Glomerular endothelial cell (primary cell): ENCODE results near the gene BRME1. TPM values are rescaled to one million over a fixed set of nuclear protein-coding genes. Genes with fewer than 3 reads are reported as not detected.
"Not testable (repeated sequence)": the region's sequence is repeated elsewhere in the genome, so short reads cannot be mapped to it uniquely, and the experiment has no call there.

Experiments
- DNase-seq: peaks from one replicate; pipeline ENCODE4 v3.0.0-alpha.2; 2011; ENCODE audit warnings: low read depth, low spot score; ENCODE audit errors: extremely low read depth
- total RNA-seq: library from RNA; depleted of rRNA; stranded (reverse); fragments of >200 nt; gene quantifications from 2 replicates; pipeline ENCODE4 v1.2.3, GENCODE V29; 2015

The BRME1 gene
- total RNA-seq, 1 donor from 2014 or later: 1.4 TPM

DNA sequence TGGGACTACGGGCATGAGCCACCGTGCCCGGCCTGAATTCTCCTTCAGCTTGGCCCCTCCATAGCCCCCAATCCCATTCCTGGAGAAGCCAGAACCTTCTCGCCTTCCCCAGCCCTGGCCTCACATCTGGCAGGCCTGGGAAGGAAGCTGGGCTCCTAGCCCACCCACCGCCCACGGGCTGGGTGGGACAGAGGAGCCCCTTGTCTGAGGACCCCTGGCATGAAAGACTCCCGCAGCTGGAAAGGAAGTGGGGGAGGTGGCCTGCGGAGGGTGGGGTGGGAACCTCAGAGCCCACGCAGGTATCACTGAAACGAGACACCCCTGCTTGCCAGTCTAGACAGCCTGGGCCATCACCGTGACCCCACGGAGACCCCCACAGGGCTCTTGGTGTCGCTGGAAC lies 36.6 kb downstream of the BRME1 start:
- DNase-seq: no peak

DNA sequence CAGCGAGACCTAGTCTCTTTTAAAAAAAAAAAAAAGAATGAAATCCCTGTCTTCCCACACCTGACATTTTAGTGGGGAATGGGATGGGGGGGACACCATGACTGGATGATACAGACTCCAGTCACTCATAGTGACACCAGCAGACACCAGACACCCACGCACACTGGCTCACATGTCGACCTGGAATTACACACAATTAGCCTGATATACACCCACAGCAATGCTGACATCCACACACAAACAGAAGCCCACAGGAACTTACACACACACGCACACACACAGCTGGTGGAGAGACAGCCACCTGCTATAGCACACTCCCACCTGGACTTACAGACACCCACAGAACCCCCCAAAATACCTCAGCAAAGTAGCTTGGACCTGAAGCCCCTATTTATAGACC lies 37.3 kb downstream of the BRME1 start:
- DNase-seq: no peak

GRCh38 chr19:13866463-13867046 lies 39.4 kb downstream of the BRME1 start:
- no peak for DNase-seq

- no peak for DNase-seq
These were observed 40.1 kb downstream of the BRME1 start for GRCh38 chr19:13865571-13866462.

- DNase-seq: no peak
These were observed 41.0 kb downstream of the BRME1 start for GRCh38 chr19:13864667-13865570.

DNA sequence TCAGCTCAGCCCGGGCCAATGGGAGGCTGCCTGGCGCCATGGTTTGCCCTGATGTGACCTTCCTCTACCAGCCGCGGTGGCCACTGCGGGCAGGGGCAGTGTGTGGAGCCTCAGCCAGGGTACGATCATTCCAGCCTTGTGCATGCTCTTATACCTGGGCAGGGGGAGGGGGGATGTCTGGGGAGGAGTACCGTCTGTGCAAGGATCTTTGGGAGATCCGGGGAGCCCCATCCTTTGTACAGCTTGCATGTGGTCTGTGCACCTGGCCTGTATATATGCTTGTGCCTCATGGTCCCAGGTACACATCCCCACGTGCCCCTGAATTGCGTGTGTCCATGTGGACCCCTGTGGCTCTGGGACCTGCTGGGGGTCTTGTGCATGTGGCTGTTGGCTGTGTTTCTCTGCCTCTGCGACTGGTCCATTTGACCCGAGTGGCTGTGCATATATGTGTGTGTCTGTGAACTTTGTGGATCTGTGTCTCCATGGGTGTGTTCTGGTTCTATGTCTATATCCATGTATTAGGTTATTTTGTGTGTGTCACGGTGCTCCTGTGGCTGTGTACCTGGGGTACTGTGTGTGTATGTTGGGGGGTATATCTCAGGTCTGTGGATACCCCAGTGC lies 41.8 kb downstream of the BRME1 start:
- DNase-seq: no peak

- DNase-seq: no peak
These were observed 44.0 kb downstream of the BRME1 start for GRCh38 chr19:13861714-13862531.

- no peak for DNase-seq
These were observed 44.6 kb downstream of the BRME1 start for GRCh38 chr19:13861392-13861713.

DNA sequence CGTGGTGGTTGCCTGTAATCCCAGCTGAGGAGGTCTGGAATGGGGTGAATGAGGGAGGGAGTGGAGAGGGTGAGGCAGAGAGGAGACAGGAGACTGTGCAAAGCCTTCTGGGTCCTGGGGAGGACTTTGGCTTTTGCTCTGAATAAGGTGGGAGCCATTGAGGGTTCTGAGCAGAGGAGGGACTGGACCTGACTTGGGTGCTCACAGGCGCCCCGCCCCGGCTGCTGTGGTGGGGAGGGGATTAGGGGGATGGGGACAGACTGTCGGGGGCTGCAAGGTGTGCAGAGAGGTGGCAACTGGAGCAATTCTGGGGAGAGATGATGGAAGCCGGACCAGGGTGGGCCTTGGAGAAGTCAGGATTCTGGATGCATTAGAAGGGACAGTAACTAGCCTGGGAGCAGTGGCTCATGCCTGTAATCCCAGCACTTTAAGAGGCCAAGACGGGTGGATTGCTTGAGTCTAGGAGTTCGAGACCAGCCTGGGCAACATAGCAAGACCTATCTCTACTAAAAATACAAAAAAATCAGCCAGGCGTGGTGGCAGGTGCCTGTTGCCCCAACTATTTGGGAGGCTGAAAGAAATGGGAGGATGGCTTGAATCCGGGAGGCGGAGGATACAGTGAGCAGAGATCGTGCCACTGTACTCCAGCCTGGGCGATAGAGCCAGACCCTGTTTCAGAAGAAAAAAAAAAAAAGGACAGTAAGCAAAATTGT lies 45.1 kb downstream of the BRME1 start:
- DNase-seq: no peak

DNA sequence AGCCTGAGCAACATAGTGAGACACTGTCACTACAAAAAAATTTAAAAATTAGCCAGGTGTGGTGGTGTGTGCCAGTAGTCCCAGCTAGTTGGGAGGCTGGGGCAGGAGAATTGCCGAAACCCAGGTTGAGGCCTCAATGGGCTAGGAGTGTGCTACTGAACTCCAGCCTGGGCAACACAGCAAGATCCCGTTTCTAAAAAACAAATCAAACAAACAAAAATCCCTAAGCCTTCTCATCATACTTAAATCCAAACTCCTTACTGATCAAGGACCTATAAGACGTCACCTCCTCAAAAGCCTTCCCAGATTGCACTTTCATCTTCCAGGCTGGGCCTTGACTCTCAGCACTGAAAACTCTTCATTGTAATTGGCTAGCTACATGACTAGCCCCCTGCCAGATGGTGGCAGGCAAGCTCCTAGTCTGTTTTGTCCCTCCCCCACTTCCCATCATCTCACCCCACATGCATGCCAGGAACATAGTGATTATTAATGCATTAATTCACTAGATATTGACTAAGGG lies 46.5 kb downstream of the BRME1 start:
- no peak for DNase-seq

DNA sequence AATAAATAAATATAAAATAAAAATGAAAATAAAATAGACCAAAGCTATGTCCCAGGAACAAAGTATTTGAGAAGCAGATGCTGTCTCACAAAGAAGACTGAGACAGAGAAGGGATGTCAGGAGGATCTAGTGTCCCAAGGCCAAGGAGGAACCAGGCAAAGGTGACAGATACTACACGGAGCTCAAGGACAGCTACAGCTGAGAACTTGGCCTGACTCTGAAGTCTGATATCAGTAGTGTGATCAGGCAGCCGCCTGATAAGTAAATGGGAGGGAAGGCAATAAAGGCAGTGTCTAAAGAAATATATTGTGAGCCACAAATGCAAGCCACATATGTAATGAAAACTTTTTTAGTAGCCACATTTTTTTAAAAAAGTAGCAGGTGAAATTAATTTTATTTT lies 49.4 kb downstream of the BRME1 start:
- DNase-seq: no peak

DNA sequence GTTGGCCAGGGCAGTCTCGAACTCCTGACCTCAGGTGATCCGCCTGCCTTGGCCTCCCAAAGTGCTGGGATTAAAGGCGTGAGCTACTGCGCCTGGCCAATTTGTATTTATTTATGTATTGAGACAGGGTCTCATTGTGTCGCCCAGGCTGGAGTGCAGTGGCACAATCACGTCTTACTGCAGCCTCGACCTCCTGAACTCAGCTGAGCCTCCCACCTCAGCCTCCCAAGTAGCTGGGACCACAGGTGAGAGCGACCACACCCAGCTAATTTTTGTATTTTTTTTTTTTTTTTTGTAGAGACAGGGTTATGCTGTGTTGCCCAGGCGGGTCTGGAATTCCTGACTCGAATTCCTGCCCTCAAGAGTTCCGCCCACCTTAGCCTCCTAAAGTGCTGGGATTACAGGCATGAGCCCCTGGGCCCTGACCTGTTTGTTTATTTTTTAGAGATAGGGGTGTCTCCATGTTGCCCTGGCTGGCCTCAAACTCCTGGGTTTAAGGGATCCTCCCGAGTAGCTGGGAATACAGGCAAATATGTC lies 53.7 kb downstream of the BRME1 start:
- not testable (repeated sequence) for DNase-seq

DNA sequence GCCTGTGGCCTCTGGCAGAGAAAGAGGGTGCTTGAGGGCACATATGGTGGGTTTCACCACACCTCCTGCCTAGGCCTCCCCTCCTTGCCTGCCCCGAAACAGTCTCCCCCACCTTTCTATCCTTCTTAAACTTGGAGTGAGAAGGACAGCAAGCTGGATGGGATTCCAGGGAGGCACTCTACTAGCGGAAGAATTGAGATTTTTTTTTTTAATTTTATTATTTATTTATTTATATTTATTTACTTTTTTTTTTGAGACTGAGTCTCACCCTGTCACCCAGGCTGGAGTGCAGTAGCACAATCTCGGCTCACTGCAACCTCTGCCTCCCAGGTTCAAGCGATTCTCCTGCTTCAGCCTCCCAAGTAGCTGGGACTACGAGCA lies 54.2 kb downstream of the BRME1 start:
- DNase-seq: not testable (repeated sequence)

DNA sequence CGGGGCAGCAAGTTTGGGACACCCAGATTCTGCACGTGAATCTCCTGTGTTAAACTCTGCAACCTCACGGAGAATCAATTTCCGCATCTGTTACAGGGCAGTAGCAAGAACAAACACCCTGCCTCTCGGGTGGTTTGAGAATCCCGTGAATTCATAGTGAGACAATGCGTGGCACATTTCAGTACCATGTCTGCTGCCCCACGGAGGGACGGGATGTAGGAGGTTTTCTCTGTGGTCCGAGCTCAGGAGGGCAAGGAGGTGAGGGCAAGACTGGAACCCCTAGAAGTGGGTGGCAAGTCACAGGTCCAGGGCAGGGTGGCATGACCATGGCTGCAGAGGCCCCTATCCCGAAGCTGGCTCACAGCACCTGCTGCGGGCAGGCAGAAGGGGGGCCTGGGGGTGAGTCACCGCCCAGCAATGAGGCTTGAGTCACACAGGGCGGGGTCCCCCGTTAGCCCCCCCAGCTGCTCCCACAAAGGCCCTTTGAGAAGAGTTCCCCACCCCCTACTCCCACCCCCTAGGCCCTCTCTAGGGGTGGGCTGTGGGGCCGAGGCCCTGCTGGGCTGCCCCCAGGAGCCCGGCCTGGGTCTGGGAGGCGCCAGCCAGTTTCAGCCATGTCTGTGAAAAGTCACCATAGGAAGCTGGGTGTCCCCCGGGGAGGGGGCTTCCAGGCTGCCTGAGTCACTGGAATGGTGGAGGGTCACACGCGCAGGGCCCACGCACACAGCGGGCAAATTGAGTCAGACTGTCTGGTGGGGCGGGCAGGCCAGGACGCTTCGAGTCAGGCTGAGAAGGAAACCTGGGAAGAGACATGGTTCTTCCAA lies 54.8 kb downstream of the BRME1 start:
- no peak for DNase-seq

- DNase-seq: no peak
These were observed 55.7 kb downstream of the BRME1 start for GRCh38 chr19:13849991-13850909.

DNA sequence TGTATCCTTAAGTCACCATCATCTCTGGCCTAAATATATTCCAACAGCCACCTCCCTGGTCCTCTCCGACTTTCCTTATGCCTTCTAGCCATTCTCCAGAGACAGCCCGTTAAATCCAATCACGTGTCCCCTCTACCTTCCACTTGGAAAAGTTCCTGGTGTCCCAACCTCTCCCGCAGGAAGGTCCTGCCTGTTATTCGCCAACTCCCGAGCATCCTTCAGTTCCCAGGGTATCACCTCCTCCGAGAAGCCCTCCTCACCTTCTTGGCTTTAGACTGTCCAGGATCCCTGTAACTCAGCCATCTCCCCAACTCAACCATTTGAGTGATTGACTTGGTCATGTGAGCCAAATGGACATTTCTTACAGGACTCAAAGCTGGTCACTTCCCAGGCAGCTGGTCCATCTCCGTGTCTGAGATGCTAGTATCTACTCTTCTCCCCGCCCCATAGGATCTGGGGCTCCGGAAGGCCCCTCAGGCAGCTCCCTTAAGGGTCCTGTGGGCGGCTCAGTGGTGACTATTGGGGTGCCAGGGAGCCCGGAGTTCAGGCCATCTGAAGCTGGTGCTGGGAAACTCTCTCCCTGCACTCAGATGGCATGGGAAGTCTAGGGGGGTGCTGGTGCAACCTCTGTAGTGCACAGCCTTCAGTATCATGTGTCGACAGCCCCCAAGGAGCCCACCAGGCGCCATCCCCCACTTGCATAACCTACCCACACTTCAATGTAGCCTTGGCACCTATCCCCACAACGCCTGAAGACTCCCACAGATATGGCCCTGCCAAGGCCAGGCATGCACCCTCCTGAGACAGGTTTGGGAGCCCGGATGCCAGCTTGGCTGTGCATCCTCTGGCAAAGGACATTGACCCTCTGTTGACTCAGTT lies 56.9 kb downstream of the BRME1 start:
- DNase-seq: no peak
